ENCODE measurements around the gene GALNT9. TPM values are rescaled to one million over a fixed set of nuclear protein-coding genes. Genes with fewer than 3 reads are reported as not detected.

The GALNT9 gene
- total RNA-seq, 1 donor from 2014 or later: not detected

- Histone ChIP-seq H3K4me3 (no peak overlapping the region), H3K27ac (no peak overlapping the region), H3K9me3 (ENCODE audit: low read depth) (no peaks in the 10 kb centered on the region), H3K27me3 (peaks cover 19% of the 10 kb centered on the region), H3K4me1 (no peaks in the 10 kb centered on the region), H4K20me1 (ENCODE audit: low read depth) (no peaks in the 10 kb centered on the region), H3K79me2 (ENCODE audit: low read depth) (no peaks in the 10 kb centered on the region), H3K36me3 (no peaks in the 10 kb centered on the region), H3K4me2 (no peak overlapping the region), H3K9ac (no peak overlapping the region), H3F3A (ENCODE audit: low read depth) (peaks cover 5% of the 10 kb centered on the region), H2AFZ (replicated peaks) (no peak overlapping the region)
- Mint-ChIP-seq H3K27ac (no peak overlapping the region), H3K4me1 (no peaks in the 10 kb centered on the region), H3K4me3 (no peak overlapping the region), H3K36me3 (no peaks in the 10 kb centered on the region), H3K9me3 (no peaks in the 10 kb centered on the region), H3K27me3 (ENCODE audit: insufficient read depth, low read depth) (peaks cover 9% of the 10 kb centered on the region)
- no peak for TF ChIP-seq EZH2phosphoT487 (IDR thresholded peaks at IDR 0.05)
- TF ChIP-seq EZH2 (IDR thresholded peaks at IDR 0.05): no peak
- no peak for TF ChIP-seq CTCF (IDR thresholded peaks at IDR 0.05)
- no peak for DNase-seq (ENCODE audit: low spot score)
Observed at GRCh38 chr12:132236129-132236929, 93.1 kb downstream of the GALNT9 start.

GRCh38 chr12:132235116-132235820, 94.1 kb downstream of the GALNT9 start:
- H3F3A ChIP-seq (ENCODE audit: low read depth): peaks cover 5% of the 10 kb centered on the region
- H3K36me3 ChIP-seq: no peaks in the 10 kb centered on the region
- Mint-ChIP-seq H3K9me3 (no peaks in the 10 kb centered on the region), H3K27me3 (ENCODE audit: insufficient read depth, low read depth) (peaks cover 9% of the 10 kb centered on the region), H3K4me3 (no peak overlapping the region), H3K4me1 (no peaks in the 10 kb centered on the region), H3K27ac (no peak overlapping the region), H3K36me3 (no peaks in the 10 kb centered on the region)
- no peak overlapping the region for H2AFZ ChIP-seq (replicated peaks)
- peaks cover 24% of the 10 kb centered on the region for H3K27me3 ChIP-seq
- H4K20me1 ChIP-seq (ENCODE audit: low read depth): no peaks in the 10 kb centered on the region
- H3K27ac ChIP-seq: no peak overlapping the region
- H3K79me2 ChIP-seq (ENCODE audit: low read depth): no peaks in the 10 kb centered on the region
- no peak overlapping the region for H3K4me2 ChIP-seq
- TF ChIP-seq EZH2 (IDR thresholded peaks at IDR 0.05) (no peak), EZH2phosphoT487 (IDR thresholded peaks at IDR 0.05) (no peak), CTCF (IDR thresholded peaks at IDR 0.05) (no peak)
- H3K9me3 ChIP-seq (ENCODE audit: low read depth): no peaks in the 10 kb centered on the region
- no peak overlapping the region for H3K9ac ChIP-seq
- H3K4me1 ChIP-seq: no peaks in the 10 kb centered on the region
- no peak overlapping the region for H3K4me3 ChIP-seq
- no peak for DNase-seq (ENCODE audit: low spot score)

- H3K9me3 Mint-ChIP-seq: no peaks in the 10 kb centered on the region
- Histone ChIP-seq H3K27me3 (peaks cover 46% of the 10 kb centered on the region), H3K9ac (no peak overlapping the region), H3K27ac (no peak overlapping the region), H4K20me1 (ENCODE audit: low read depth) (no peaks in the 10 kb centered on the region), H3K4me3 (no peak overlapping the region), H3K9me3 (ENCODE audit: low read depth) (no peaks in the 10 kb centered on the region), H3K4me2 (no peak overlapping the region), H2AFZ (replicated peaks) (no peak overlapping the region), H3K4me1 (no peaks in the 10 kb centered on the region), H3K79me2 (ENCODE audit: low read depth) (no peaks in the 10 kb centered on the region), H3K36me3 (no peaks in the 10 kb centered on the region), H3F3A (ENCODE audit: low read depth) (peaks cover 5% of the 10 kb centered on the region)
- peaks cover 5% of the 10 kb centered on the region for H3K27me3 Mint-ChIP-seq (ENCODE audit: insufficient read depth, low read depth)
- DNase-seq (ENCODE audit: low spot score): no peak
- no peak overlapping the region for H3K4me3 Mint-ChIP-seq
- no peak overlapping the region for H3K27ac Mint-ChIP-seq
- no peak for TF ChIP-seq EZH2phosphoT487 (IDR thresholded peaks at IDR 0.05)
- TF ChIP-seq CTCF (IDR thresholded peaks at IDR 0.05): no peak
- no peak for TF ChIP-seq EZH2 (IDR thresholded peaks at IDR 0.05)
- no peaks in the 10 kb centered on the region for H3K36me3 Mint-ChIP-seq
- H3K4me1 Mint-ChIP-seq: no peaks in the 10 kb centered on the region
Observed at GRCh38 chr12:132230381-132230780, 99.0 kb downstream of the GALNT9 start.
